Endothelial cell of umbilical vein (primary cell): ENCODE results near the gene PDX1. TPM values are rescaled to one million over a fixed set of nuclear protein-coding genes. Genes with fewer than 3 reads are reported as not detected.
A peak's percentile ranks its signal among the peaks of the same experiment; 100 is the strongest.

ENCODE experiments used
- BruUV-seq: library from RNA; stranded (reverse); fragments of 400-500 nt; replicated peaks from 2 replicates; lab custom pipeline; 2021; lab: Mats Ljungman, UMichigan
- CTCF ChIA-PET: fragments of 300-600, 350-600 bp; sonication (Branson Sonifier 250); formaldehyde crosslinking; loops from one replicate; lab custom pipeline; 2021; ENCODE audit warnings: antibody characterized with exemption, inconsistent platforms; lab: Charles Lee
- POLR2A ChIA-PET: fragments of 300-600, 350-600 bp; sonication (Branson Sonifier 250); formaldehyde crosslinking; loops from one replicate; lab custom pipeline; 2021; ENCODE audit warnings: antibody characterized with exemption, inconsistent platforms; lab: Charles Lee
- DNase-seq: peaks from one replicate; pipeline ENCODE4 v3.0.0-alpha.2; 2011; ENCODE audit warnings: low read depth, low spot score
- FAIRE-seq: peaks from 2 replicates; lab custom pipeline; 2011; peaks lifted over from hg19 to GRCh38; lab: Jason Lieb, UNC
- H2AFZ ChIP-seq: 2 replicates; pipeline ENCODE4 v1.6.0; 2012; ENCODE audit warnings: low read depth, low read length, control low read depth, inconsistent platforms
- H3K27ac ChIP-seq: 2 replicates; pipeline ENCODE4 v1.5.1; 2011; ENCODE audit warnings: low read depth, mild to moderate bottlenecking, control low read depth, low read length, moderate library complexity; ENCODE audit not compliant: insufficient read depth
- H3K27me3 ChIP-seq, 2 experiments: 2 replicates each; pipeline versions ENCODE4 v1.6.0 to v1.6.1; 2011; ENCODE audit warnings: low read length in 2 of 2, mixed read lengths in 1 of 2; ENCODE audit not compliant: control insufficient read depth in 2 of 2, insufficient read depth in 2 of 2
- H3K36me3 ChIP-seq, 2 experiments: 2 replicates in 1 of 2; 3 replicates in 1 of 2; pipeline ENCODE4 v1.5.1; 2011; ENCODE audit warnings: low read length in 2 of 2, mild to moderate bottlenecking in 1 of 2, moderate library complexity in 1 of 2; ENCODE audit not compliant: control insufficient read depth in 2 of 2, insufficient read depth in 2 of 2; ENCODE audit errors: extremely low read depth in 1 of 2
- H3K4me1 ChIP-seq: 3 replicates; pipeline ENCODE4 v1.5.1; 2011; ENCODE audit warnings: mild to moderate bottlenecking, low read length; ENCODE audit not compliant: control insufficient read depth, insufficient read depth; ENCODE audit errors: extremely low read depth
- H3K4me2 ChIP-seq: 2 replicates; pipeline ENCODE4 v1.6.1; 2011; ENCODE audit warnings: low read length, control low read depth, mixed read lengths; ENCODE audit not compliant: insufficient read depth
- H3K4me3 ChIP-seq, 3 experiments: fragments of 200-600 bp in 1 of 3; sonication (generic), shearing (Covaris generic) in 1 of 3; replicated peaks in 1 of 3; 2 replicates each; pipeline ENCODE4 v1.5.1; 2011 to 2016; ENCODE audit warnings: control low read depth in 3 of 3, low read length in 3 of 3, mild to moderate bottlenecking in 2 of 3, inconsistent platforms in 1 of 3, low read depth in 1 of 3, moderate library complexity in 1 of 3; ENCODE audit not compliant: insufficient read depth in 1 of 3
- H3K79me2 ChIP-seq: 2 replicates; pipeline ENCODE4 v1.6.0; 2012; ENCODE audit warnings: low read length, inconsistent platforms; ENCODE audit not compliant: control insufficient read depth, insufficient read depth
- H3K9ac ChIP-seq: replicated peaks from 2 replicates; pipeline ENCODE3; 2011; ENCODE audit warnings: low read length, control low read depth; ENCODE audit not compliant: insufficient read depth; ENCODE audit errors: extremely low read depth
- H3K9me1 ChIP-seq: replicated peaks from 3 replicates; pipeline ENCODE4 v1.6.0; 2011; ENCODE audit warnings: mild to moderate bottlenecking, low read length; ENCODE audit not compliant: control insufficient read depth, insufficient read depth; ENCODE audit errors: extremely low read depth
- H3K9me3 ChIP-seq: replicated peaks from 2 replicates; pipeline ENCODE4 v1.5.1; 2012; ENCODE audit warnings: low read length, inconsistent platforms; ENCODE audit not compliant: control insufficient read depth, insufficient read depth
- H4K20me1 ChIP-seq: replicated peaks from 2 replicates; pipeline ENCODE3; 2011; ENCODE audit warnings: mild to moderate bottlenecking, low read length; ENCODE audit not compliant: control insufficient read depth, insufficient read depth; ENCODE audit errors: extremely low read depth
- EZH2 ChIP-seq: IDR thresholded peaks from 2 replicates; pipeline ENCODE4 v1.6.1; 2012; ENCODE audit warnings: borderline replicate concordance, low read depth, mild to moderate bottlenecking, moderate library complexity, low read length, inconsistent platforms; ENCODE audit not compliant: severe bottlenecking
- FOS ChIP-seq: IDR thresholded peaks from 2 replicates; pipeline ENCODE4 v1.6.1; 2011; ENCODE audit warnings: mild to moderate bottlenecking, low read length, moderate library complexity, borderline replicate concordance; ENCODE audit not compliant: insufficient read depth
- JUN ChIP-seq: IDR thresholded peaks from 2 replicates; pipeline ENCODE4 v1.6.1; 2011; ENCODE audit warnings: borderline replicate concordance, low read depth; ENCODE audit not compliant: insufficient read length, insufficient read depth
- MAX ChIP-seq: IDR thresholded peaks from 2 replicates; pipeline ENCODE4 v1.6.1; 2011; ENCODE audit not compliant: insufficient read depth, insufficient read length
- dilution Hi-C: fragments of 300-500 bp; cut with MboI; formaldehyde crosslinking; loops from one replicate; pipeline ENCODE4 v1.15.0; 2019; ENCODE audit warnings: low sequenced_read_pairs; ENCODE audit not compliant: extremely low pct_ligation_motif_present
- intact Hi-C: fragments of 100-400 bp; cut with micrococcal nuclease; formaldehyde crosslinking; loops from one replicate; pipeline ENCODE4 v1.10.0; 2022
- polyA plus RNA-seq, 4 experiments: library from polyadenylated mRNA; depleted of rRNA in 3 of 4; stranded (reverse) in 3 of 4; unstranded in 1 of 4; fragments of >200 nt; gene quantifications; 2 replicates each; pipeline versions ENCODE4 v1.2.1 to v1.2.3, GENCODE V29; 2011 to 2012; ENCODE audit warnings: missing spikeins in 1 of 4
- total RNA-seq: library from RNA; stranded (reverse); gene quantifications from 2 replicates; pipeline ENCODE4 v1.2.3, GENCODE V29; 2021

PDX1 gene
- total and polyA plus RNA-seq, 2 donors (not counting 3 experiments of a cell fraction or from before 2014, with no cell fraction given), result not detected

- Histone ChIP-seq H3K4me1 (no peaks in the 10 kb centered on the region), H3K4me2 (no peak overlapping the region), H2AFZ (no peak overlapping the region), H3K9me3 (no peaks in the 10 kb centered on the region), H3K36me3 (no peaks in the 10 kb centered on the region), H3K27me3 (peaks cover 87 to 99% of the 10 kb centered on the region in 2 experiments), H3K27ac (no peak overlapping the region), H3K4me3 (no peak overlapping the region), H3K9ac (no peak overlapping the region), H3K9me1 (no peaks in the 10 kb centered on the region), H3K79me2 (no peaks in the 10 kb centered on the region), H4K20me1 (no peaks in the 10 kb centered on the region)
- ChIA-PET CTCF (interaction anchor here (0.9 to 1.3 kb wide), 3 partner anchors 16 to 606 kb away, joined by 3 to 5 read pairs (median 4); no protein-coding TSS in a partner anchor), POLR2A (no interaction called here)
- FAIRE-seq (no peak), DNase-seq (no peak)
- TF ChIP-seq FOS (no peak), EZH2 (peak; percentile 71), JUN (no peak), MAX (no peak)
- dilution Hi-C loops, result no loop called here
- BruUV-seq, result no TSS peak
- intact Hi-C loops, result no loop called here
Observed at GRCh38 chr13:27968316-27969081, 48.7 kb downstream of the PDX1 start.
